GM12873 (cell line): ENCODE data around the gene COMMD2.

Experiments
- TF ChIP-seq, protein P1 (sequence below): IDR thresholded peaks from 2 replicates; pipeline ENCODE4 v1.5.1; 2012; ENCODE audit warnings: low read depth, mild to moderate bottlenecking, moderate library complexity, low read length, control low read depth; ENCODE audit not compliant: insufficient read depth; ENCODE audit errors: missing control alignments

COMMD2 gene

DNA sequence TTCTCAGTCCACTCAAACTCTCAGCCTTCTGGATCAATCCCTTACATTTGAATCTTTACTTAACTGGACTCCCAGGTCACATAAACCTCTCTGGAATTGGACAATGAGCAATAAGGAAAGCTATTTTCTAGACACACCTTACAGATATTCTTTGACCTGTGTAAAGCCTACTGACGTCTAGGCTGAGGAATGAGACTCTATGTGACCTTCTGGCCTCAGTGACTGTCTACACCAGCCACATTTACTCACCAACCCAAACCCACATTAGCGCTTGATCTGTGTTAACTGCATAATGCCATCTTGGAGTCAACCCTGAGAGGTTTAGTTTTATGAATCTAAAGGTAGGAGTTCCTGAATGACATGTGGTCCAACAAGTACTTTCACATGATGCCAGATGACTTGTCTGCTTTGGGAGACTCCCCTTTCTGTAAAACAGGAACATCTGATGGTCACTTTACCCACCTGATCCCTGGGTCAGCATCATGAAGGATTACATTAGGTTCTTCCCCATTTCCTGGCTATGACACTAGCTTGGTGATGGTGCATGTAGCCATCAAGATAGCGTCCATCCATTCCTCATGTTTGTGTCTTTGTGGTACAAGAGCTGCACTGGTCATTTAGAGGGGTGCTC is 11.4 kb upstream of the COMMD2 start:
- TF ChIP-seq, protein P1, sequence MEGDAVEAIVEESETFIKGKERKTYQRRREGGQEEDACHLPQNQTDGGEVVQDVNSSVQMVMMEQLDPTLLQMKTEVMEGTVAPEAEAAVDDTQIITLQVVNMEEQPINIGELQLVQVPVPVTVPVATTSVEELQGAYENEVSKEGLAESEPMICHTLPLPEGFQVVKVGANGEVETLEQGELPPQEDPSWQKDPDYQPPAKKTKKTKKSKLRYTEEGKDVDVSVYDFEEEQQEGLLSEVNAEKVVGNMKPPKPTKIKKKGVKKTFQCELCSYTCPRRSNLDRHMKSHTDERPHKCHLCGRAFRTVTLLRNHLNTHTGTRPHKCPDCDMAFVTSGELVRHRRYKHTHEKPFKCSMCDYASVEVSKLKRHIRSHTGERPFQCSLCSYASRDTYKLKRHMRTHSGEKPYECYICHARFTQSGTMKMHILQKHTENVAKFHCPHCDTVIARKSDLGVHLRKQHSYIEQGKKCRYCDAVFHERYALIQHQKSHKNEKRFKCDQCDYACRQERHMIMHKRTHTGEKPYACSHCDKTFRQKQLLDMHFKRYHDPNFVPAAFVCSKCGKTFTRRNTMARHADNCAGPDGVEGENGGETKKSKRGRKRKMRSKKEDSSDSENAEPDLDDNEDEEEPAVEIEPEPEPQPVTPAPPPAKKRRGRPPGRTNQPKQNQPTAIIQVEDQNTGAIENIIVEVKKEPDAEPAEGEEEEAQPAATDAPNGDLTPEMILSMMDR = no peak

DNA sequence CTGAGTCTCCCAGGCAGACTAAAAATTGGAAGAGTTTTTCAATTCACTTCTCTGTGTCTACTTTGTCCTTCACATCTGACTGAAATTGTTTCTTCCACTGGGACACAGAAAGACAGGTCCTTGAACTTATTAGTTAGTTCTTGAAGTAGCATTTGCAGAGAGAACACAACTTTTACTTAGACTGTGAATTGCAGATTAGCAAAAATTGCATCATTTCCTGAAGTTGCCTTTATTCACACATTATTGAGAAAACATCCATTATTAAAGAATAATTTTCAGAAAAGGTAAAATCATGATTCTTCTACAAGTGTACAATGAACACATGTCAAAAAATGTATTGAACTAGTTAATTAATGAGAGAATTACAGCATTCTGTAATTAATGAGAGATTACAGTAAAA is 1.4 kb upstream of the COMMD2 start:
- TF ChIP-seq, protein P1 = no peak

DNA sequence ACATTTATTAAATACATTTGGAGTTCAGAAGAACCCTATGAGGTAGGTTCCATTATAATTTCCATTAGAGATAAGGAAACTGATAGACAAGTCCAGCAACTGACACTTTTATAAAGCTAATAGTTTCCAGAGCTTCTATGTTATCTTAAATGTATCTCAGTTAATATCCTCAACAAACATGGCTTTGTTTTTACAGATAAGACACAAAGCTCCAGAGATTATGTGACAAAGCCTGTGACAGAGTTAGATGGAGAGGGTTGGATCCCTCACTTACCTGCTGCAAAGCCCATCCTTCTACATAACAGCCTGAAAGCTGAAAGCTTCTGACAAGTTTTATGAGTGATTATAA is 473 bp upstream of the COMMD2 start:
- TF ChIP-seq, protein P1 = no peak

DNA sequence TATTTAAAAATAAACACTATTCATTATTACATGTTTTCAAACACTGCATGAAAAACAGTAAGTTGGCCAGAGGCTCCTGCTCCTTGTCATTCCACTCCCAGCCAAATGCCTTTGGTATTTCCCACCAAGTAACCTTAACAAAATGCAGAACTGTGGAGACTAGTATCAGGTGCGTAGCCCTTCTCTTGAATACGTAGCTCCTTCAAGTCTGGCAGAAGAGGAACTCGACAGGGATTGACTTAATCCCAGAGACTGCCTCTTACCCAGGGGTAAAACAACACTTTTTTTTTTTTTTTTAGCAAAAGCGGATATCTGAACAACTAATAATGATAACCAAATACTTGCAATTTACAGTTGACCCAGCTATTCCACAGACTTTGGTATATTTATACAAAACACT is 738 bp downstream of the COMMD2 start:
- TF ChIP-seq, protein P1 = no peak

DNA sequence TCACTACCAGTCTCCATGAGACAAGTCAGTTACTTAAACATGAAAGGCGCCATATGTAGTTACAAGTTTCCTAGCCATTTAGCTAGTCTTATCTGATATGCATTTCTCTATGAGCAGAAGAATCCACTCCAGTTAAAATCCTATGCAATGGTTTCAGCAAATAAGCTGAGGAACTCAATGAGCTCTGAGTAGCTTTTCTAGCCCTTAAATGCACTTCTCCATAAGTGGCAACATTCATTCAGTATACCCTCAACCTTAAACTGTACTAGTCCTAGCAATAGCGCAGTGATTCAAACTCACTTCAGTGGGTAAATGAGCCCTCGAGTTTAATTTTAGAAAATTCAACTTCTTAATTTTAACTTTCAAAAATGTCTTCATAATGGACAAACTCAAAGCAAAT is 7.7 kb downstream of the COMMD2 start:
- TF ChIP-seq, protein P1 = no peak

DNA sequence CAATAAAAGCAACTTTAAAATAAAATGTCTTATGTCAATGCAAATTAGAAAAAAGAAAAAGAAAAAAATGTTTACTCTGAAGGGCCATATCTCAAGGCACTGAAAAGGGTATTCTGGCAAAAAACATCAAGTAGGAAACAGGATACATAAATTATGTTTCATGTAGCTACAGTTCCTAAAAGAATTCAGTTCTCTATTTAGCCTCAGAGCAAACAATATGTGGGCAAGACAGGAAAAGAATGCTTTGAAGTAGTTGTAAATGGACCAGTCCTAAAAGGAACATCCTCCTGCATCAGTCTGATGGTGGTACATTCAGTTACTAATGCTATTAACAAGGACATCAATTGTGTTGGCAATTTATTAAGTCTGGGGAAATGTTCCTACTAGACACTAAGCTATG is 8.1 kb downstream of the COMMD2 start:
- TF ChIP-seq, protein P1 = no peak

DNA sequence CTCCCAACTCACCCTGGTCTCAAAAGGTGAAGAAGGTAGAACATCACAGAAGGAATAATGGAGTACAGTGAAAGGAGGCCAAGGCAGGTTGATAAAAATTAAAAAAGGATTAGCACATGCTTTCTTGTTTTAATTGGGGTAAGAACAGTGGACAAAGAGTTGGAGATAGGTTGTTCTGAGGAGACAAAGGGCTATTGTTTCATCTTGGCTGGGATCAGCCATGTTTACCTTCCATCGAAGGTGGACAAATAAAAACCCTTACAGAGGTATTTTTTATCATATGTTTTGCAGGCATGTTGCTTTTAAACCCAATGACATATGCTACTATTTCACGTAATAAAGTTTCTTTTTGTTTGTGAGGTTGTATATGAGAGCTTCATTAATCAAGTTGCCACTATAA is 12.9 kb downstream of the COMMD2 start:
- TF ChIP-seq, protein P1 = no peak
